Loucy (cell line): Measurements from ENCODE around the gene SPC24.

Source experiments
- EZH2phosphoT487 ChIP-seq: fragments of 200-600 bp; IDR thresholded peaks from 2 replicates; pipeline ENCODE4 v1.6.1; 2018; ENCODE audit warnings: antibody characterized with exemption, mild to moderate bottlenecking, moderate library complexity, borderline replicate concordance
- TF ChIP-seq, protein P1 (sequence below): fragments of 200-600 bp; sonication (generic); conservative IDR thresholded peaks from 2 replicates; pipeline ENCODE4 v1.5.1; 2014; ENCODE audit warnings: mild to moderate bottlenecking, antibody characterized with exemption, low read length

- TF ChIP-seq, protein P1, sequence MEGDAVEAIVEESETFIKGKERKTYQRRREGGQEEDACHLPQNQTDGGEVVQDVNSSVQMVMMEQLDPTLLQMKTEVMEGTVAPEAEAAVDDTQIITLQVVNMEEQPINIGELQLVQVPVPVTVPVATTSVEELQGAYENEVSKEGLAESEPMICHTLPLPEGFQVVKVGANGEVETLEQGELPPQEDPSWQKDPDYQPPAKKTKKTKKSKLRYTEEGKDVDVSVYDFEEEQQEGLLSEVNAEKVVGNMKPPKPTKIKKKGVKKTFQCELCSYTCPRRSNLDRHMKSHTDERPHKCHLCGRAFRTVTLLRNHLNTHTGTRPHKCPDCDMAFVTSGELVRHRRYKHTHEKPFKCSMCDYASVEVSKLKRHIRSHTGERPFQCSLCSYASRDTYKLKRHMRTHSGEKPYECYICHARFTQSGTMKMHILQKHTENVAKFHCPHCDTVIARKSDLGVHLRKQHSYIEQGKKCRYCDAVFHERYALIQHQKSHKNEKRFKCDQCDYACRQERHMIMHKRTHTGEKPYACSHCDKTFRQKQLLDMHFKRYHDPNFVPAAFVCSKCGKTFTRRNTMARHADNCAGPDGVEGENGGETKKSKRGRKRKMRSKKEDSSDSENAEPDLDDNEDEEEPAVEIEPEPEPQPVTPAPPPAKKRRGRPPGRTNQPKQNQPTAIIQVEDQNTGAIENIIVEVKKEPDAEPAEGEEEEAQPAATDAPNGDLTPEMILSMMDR, result no peak
- no peak for TF ChIP-seq EZH2phosphoT487
These were observed 38.6 kb upstream of the SPC24 start for GRCh38 chr19:11194173-11194572.
